ENCODE data around the gene MAPK6.

Gene MAPK6

DNA sequence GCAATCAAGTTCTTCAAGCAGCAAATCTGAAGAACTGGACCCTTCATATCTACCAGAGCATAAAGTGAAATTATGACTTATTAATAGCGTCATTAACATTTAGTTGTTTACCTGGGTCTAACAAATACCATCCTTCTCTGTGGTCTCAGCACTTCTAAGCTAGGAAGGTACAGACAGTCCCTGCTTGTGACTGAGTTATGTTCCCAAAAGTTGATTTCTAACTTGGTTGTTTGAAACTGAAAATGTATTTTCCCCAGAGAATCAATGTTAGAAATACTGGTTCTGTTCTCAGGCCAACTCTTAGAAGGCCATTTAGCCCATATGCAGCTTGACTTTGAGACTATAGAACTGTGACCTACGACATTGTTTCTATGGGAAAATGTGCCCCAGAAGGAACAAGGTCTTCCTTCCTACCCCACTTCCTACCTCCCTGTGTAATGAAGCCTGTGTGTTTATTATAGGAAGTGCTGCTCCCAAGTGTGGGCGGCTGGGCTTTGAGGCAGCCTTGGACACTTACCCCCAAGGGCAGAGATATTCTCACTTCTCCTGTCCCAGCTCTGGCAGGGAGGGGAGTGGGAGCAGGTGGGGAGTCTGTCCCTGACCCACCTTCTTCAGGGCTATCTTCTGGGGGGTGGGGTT is 12.2 kb upstream of the MAPK6 start:
- CTCF ChIA-PET: no interaction called here
- Histone ChIP-seq H3K4me1 (ENCODE audit: control insufficient read depth, insufficient read depth, low read length) (peaks cover 3% of the 10 kb centered on the region; the same call in 1 of the 2 replicates), H3K9me3 (ENCODE audit: control insufficient read depth, insufficient read depth, low read depth, low read length) (no peaks in the 10 kb centered on the region), H3K27ac (ENCODE audit: extremely low read depth, low read depth, low read length) (no peak overlapping the region), H3K4me3 (ENCODE audit: low read depth, low read length) (no peak overlapping the region), H3K36me3 (ENCODE audit: control insufficient read depth in 2 of 2, insufficient read depth in 1 of 2, low read length in 2 of 2) (no peaks in the 10 kb centered on the region)
- TF ChIP-seq, protein P1, sequence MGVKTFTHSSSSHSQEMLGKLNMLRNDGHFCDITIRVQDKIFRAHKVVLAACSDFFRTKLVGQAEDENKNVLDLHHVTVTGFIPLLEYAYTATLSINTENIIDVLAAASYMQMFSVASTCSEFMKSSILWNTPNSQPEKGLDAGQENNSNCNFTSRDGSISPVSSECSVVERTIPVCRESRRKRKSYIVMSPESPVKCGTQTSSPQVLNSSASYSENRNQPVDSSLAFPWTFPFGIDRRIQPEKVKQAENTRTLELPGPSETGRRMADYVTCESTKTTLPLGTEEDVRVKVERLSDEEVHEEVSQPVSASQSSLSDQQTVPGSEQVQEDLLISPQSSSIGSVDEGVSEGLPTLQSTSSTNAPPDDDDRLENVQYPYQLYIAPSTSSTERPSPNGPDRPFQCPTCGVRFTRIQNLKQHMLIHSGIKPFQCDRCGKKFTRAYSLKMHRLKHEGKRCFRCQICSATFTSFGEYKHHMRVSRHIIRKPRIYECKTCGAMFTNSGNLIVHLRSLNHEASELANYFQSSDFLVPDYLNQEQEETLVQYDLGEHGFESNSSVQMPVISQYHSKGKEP (tag by site-specific recombination; IDR thresholded peaks at IDR 0.05): no peak
- TF ChIP-seq ZNF596 (tag by site-specific recombination; IDR thresholded peaks at IDR 0.05): no peak
- peak; percentile 47; the same call in 1 of the 2 replicates for TF ChIP-seq ZFHX2 (tag by site-specific recombination; conservative IDR thresholded peaks at IDR 0.05)
- TF ChIP-seq, protein P2, sequence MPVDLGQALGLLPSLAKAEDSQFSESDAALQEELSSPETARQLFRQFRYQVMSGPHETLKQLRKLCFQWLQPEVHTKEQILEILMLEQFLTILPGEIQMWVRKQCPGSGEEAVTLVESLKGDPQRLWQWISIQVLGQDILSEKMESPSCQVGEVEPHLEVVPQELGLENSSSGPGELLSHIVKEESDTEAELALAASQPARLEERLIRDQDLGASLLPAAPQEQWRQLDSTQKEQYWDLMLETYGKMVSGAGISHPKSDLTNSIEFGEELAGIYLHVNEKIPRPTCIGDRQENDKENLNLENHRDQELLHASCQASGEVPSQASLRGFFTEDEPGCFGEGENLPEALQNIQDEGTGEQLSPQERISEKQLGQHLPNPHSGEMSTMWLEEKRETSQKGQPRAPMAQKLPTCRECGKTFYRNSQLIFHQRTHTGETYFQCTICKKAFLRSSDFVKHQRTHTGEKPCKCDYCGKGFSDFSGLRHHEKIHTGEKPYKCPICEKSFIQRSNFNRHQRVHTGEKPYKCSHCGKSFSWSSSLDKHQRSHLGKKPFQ (tag by site-specific recombination; IDR thresholded peaks at IDR 0.05): no peak
- POLR2A ChIA-PET: interaction anchor here (1.2 kb wide), 1 partner anchor 36 kb away, joined by 4 read pairs; the partner anchor contains the start of gene LEO1

DNA sequence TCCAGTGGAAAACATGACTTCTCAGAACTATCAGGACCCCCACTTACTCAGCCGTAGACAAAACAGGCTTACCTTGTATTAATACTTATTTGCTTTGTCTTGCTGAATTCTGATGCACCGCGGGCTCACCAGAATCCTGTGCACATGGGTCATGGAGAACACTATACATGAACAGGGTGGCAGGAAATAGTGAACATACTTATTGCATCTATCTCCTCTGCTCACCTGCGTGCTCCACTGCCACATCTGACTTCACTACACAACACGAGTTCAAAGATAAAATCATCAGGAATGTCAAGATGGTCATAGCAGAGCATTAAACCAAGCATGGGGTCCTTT is 10.7 kb upstream of the MAPK6 start:
- no peak overlapping the region for H3K27ac ChIP-seq (ENCODE audit: extremely low read depth, low read depth, low read length)
- ChIA-PET CTCF (no interaction called here), POLR2A (no interaction called here)
- no peaks in the 10 kb centered on the region for H3K36me3 ChIP-seq (ENCODE audit: control insufficient read depth in 2 of 2, insufficient read depth in 1 of 2, low read length in 2 of 2)
- peaks cover 6% of the 10 kb centered on the region; the same call in 1 of the 2 replicates for H3K4me1 ChIP-seq (ENCODE audit: control insufficient read depth, insufficient read depth, low read length)
- H3K4me3 ChIP-seq (ENCODE audit: low read depth, low read length): no peak overlapping the region
- TF ChIP-seq ZNF600 (tag by site-specific recombination; IDR thresholded peaks at IDR 0.05) (no peak), ZNF37A (tag by site-specific recombination; IDR thresholded peaks at IDR 0.05) (no peak), MYNN (tag by site-specific recombination; IDR thresholded peaks at IDR 0.05; ENCODE audit: borderline replicate concordance) (no peak), ZNF768 (tag by site-specific recombination; IDR thresholded peaks at IDR 0.05) (no peak), ZNF621 (tag by site-specific recombination; IDR thresholded peaks at IDR 0.05) (no peak), SCRT2 (tag by site-specific recombination; IDR thresholded peaks at IDR 0.05) (no peak), ZNF707 (tag by site-specific recombination; IDR thresholded peaks at IDR 0.05) (no peak), OVOL3 (tag by site-specific recombination; IDR thresholded peaks at IDR 0.05) (no peak), ZBTB17 (tag by site-specific recombination; IDR thresholded peaks at IDR 0.05) (no peak), OSR2 (tag by site-specific recombination; IDR thresholded peaks at IDR 0.05) (no peak), ZNF140 (tag by site-specific recombination; IDR thresholded peaks at IDR 0.05) (no peak)
- TF ChIP-seq, protein P3, sequence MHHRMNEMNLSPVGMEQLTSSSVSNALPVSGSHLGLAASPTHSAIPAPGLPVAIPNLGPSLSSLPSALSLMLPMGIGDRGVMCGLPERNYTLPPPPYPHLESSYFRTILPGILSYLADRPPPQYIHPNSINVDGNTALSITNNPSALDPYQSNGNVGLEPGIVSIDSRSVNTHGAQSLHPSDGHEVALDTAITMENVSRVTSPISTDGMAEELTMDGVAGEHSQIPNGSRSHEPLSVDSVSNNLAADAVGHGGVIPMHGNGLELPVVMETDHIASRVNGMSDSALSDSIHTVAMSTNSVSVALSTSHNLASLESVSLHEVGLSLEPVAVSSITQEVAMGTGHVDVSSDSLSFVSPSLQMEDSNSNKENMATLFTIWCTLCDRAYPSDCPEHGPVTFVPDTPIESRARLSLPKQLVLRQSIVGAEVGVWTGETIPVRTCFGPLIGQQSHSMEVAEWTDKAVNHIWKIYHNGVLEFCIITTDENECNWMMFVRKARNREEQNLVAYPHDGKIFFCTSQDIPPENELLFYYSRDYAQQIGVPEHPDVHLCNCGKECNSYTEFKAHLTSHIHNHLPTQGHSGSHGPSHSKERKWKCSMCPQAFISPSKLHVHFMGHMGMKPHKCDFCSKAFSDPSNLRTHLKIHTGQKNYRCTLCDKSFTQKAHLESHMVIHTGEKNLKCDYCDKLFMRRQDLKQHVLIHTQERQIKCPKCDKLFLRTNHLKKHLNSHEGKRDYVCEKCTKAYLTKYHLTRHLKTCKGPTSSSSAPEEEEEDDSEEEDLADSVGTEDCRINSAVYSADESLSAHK (tag by site-specific recombination; IDR thresholded peaks at IDR 0.05): no peak
- TF ChIP-seq, protein P4, sequence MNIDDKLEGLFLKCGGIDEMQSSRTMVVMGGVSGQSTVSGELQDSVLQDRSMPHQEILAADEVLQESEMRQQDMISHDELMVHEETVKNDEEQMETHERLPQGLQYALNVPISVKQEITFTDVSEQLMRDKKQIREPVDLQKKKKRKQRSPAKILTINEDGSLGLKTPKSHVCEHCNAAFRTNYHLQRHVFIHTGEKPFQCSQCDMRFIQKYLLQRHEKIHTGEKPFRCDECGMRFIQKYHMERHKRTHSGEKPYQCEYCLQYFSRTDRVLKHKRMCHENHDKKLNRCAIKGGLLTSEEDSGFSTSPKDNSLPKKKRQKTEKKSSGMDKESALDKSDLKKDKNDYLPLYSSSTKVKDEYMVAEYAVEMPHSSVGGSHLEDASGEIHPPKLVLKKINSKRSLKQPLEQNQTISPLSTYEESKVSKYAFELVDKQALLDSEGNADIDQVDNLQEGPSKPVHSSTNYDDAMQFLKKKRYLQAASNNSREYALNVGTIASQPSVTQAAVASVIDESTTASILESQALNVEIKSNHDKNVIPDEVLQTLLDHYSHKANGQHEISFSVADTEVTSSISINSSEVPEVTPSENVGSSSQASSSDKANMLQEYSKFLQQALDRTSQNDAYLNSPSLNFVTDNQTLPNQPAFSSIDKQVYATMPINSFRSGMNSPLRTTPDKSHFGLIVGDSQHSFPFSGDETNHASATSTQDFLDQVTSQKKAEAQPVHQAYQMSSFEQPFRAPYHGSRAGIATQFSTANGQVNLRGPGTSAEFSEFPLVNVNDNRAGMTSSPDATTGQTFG (tag by site-specific recombination; IDR thresholded peaks at IDR 0.05; ENCODE audit: borderline replicate concordance): no peak
- H3K9me3 ChIP-seq (ENCODE audit: control insufficient read depth, insufficient read depth, low read depth, low read length): no peaks in the 10 kb centered on the region
